GM12892 (cell line): ENCODE data around the gene TSPAN33.

Source experiments
- POLR2A ChIP-seq: IDR thresholded peaks from 2 replicates; pipeline ENCODE4 v1.6.1; 2011; ENCODE audit warnings: low read depth, low read length, control low read depth
- TAF1 ChIP-seq: IDR thresholded peaks from 2 replicates; pipeline ENCODE4 v1.6.1; 2011; ENCODE audit warnings: low read depth, mild to moderate bottlenecking, control low read depth, low read length, borderline replicate concordance

DNA sequence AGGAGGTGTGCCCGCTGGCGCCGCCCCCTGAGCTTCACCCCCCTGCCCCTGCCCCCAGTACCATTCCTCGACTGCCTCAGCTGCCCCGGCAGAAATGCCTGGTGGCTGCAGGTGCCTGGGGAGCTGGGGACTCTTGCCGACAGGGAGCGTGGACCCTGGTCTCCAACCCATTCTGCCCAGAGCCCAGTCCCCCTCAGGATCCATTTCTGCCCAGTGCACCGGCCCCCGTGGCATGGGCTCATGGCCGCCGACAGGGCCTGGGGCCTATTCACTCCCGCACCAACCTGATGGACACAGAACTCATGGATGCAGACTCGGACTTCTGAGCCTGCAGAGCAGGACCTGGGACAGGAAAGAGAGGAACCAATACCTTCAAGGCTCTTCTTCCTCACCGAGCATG, 67.6 kb downstream of the TSPAN33 start:
- TF ChIP-seq POLR2A: no peak
- TF ChIP-seq TAF1: no peak
